ENCODE data around the gene NUP42. TPM values are rescaled to one million over a fixed set of nuclear protein-coding genes. Genes with fewer than 3 reads are reported as not detected.
"Not testable (repeated sequence)": the region's sequence is repeated elsewhere in the genome, so short reads cannot be mapped to it uniquely, and the experiment has no call there.

The NUP42 gene
- total and polyA plus RNA-seq, 2 donors (not counting 3 experiments of a cell fraction or from before 2014, with no cell fraction given) = 31.5 to 38.6 TPM

DNA sequence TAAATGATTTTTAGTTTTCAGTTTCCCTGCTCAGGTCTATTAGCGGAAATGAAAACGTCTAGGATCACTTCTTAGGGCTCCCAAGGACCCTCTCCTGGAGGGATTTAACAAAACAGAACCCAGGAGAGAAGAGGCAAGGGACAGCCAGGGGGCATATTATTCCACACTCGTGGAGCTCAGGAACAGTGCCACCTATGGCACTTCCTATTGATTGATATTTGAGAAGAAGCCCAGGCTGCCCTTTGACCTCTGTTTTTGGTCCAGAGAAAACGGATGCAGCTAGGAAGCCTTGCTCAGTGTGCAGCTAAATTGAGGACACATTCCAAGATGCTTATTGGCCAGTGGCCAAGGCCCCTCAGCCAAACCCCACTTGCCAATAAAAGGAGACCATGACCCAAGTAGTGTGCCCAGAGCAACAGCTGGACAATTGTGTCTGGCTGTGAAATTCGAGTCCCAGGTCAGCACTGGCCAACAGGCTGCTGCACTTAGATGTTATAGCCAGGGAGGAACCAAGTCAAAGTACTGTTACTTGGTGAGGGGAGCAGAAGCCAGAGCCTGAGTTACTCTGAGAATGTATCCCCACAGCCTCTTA is 40.7 kb downstream of the NUP42 start:
- dilution Hi-C loops (cut with MboI; ENCODE audit: extremely low pct_ligation_motif_present, low sequenced_read_pairs) = no loop called here
- intact Hi-C loops (cut with micrococcal nuclease) = no loop called here
- Histone ChIP-seq H3K36me3 (ENCODE audit: control insufficient read depth in 2 of 2, extremely low read depth in 1 of 2, insufficient read depth in 2 of 2, low read length in 2 of 2) (no peaks in the 10 kb centered on the region), H2AFZ (ENCODE audit: low read depth, low read length) (no peak overlapping the region), H3K9me3 (replicated peaks; ENCODE audit: control insufficient read depth, insufficient read depth, low read length) (no peaks in the 10 kb centered on the region), H4K20me1 (replicated peaks; ENCODE audit: control insufficient read depth, extremely low read depth, insufficient read depth, low read length) (no peaks in the 10 kb centered on the region), H3K27me3 (ENCODE audit: control insufficient read depth in 2 of 2, insufficient read depth in 2 of 2, low read length in 2 of 2) (peaks cover 0 to 5% of the 10 kb centered on the region in 2 experiments), H3K4me3 (replicated peaks in 1 of 3; ENCODE audit: insufficient read depth in 1 of 3, low read depth in 1 of 3, low read length in 3 of 3) (no peak overlapping the region), H3K79me2 (ENCODE audit: control insufficient read depth, insufficient read depth, low read length) (no peaks in the 10 kb centered on the region), H3K4me2 (ENCODE audit: insufficient read depth, low read length) (no peak overlapping the region), H3K9ac (replicated peaks; ENCODE audit: extremely low read depth, insufficient read depth, low read length) (no peak overlapping the region), H3K9me1 (replicated peaks; ENCODE audit: control insufficient read depth, extremely low read depth, insufficient read depth, low read length) (no peaks in the 10 kb centered on the region), H3K4me1 (ENCODE audit: control insufficient read depth, extremely low read depth, insufficient read depth, low read length) (no peaks in the 10 kb centered on the region), H3K27ac (ENCODE audit: insufficient read depth, low read depth, low read length) (no peak overlapping the region)
- POLR2A ChIA-PET = no interaction called here
- DNase-seq (ENCODE audit: low read depth, low spot score) = no peak
- no TSS peak for BruUV-seq (replicated peaks)
- TF ChIP-seq FOS (IDR thresholded peaks at IDR 0.05; ENCODE audit: borderline replicate concordance, insufficient read depth, low read length) (no peak), POLR2A (IDR thresholded peaks at IDR 0.05; ENCODE audit: low read depth, low read length) (no peak), JUN (IDR thresholded peaks at IDR 0.05; ENCODE audit: borderline replicate concordance, insufficient read depth, insufficient read length, low read depth) (no peak), EZH2 (IDR thresholded peaks at IDR 0.05; ENCODE audit: borderline replicate concordance, low read depth, low read length, severe bottlenecking) (no peak), CTCF (IDR thresholded peaks at IDR 0.05; ENCODE audit: extremely low read depth in 1 of 2, insufficient read depth in 1 of 2, low read depth in 1 of 2, low read length in 2 of 2) (no peak), MAX (IDR thresholded peaks at IDR 0.05; ENCODE audit: insufficient read depth, insufficient read length) (no peak), GATA2 (IDR thresholded peaks at IDR 0.05; ENCODE audit: insufficient read depth, insufficient read length, low read depth, low read length) (no peak), MYC (IDR thresholded peaks at IDR 0.05; ENCODE audit: low read depth, low read length) (no peak), POLR2AphosphoS5 (IDR thresholded peaks at IDR 0.05; ENCODE audit: insufficient read depth, low read depth, low read length) (no peak)
- no peak for FAIRE-seq
- CTCF ChIA-PET = interaction anchor here (0.9 to 2.1 kb wide), 2 partner anchors 8 to 29 kb away, joined by 3 to 6 read pairs; no protein-coding TSS in a partner anchor

- H3K4me2 ChIP-seq (ENCODE audit: insufficient read depth, low read length); H4K20me1 ChIP-seq (replicated peaks; ENCODE audit: control insufficient read depth, extremely low read depth, insufficient read depth, low read length); BruUV-seq (replicated peaks); dilution Hi-C loops (cut with MboI; ENCODE audit: extremely low pct_ligation_motif_present, low sequenced_read_pairs); H3K27me3 ChIP-seq (ENCODE audit: control insufficient read depth in 2 of 2, insufficient read depth in 2 of 2, low read length in 2 of 2); H3K79me2 ChIP-seq (ENCODE audit: control insufficient read depth, insufficient read depth, low read length); intact Hi-C loops (cut with micrococcal nuclease); FAIRE-seq; H3K36me3 ChIP-seq (ENCODE audit: control insufficient read depth in 2 of 2, extremely low read depth in 1 of 2, insufficient read depth in 2 of 2, low read length in 2 of 2); H3K9me3 ChIP-seq (replicated peaks; ENCODE audit: control insufficient read depth, insufficient read depth, low read length); H3K9me1 ChIP-seq (replicated peaks; ENCODE audit: control insufficient read depth, extremely low read depth, insufficient read depth, low read length); H2AFZ ChIP-seq (ENCODE audit: low read depth, low read length); DNase-seq (ENCODE audit: low read depth, low spot score); H3K9ac ChIP-seq (replicated peaks; ENCODE audit: extremely low read depth, insufficient read depth, low read length); H3K4me1 ChIP-seq (ENCODE audit: control insufficient read depth, extremely low read depth, insufficient read depth, low read length); H3K27ac ChIP-seq (ENCODE audit: insufficient read depth, low read depth, low read length); H3K4me3 ChIP-seq (replicated peaks in 1 of 3; ENCODE audit: insufficient read depth in 1 of 3, low read depth in 1 of 3, low read length in 3 of 3); POLR2A ChIA-PET: not testable (repeated sequence)
- CTCF ChIA-PET = interaction anchor here (2.1 kb wide), 1 partner anchor 10 kb away, joined by 6 read pairs; no protein-coding TSS in a partner anchor
Observed at GRCh38 chr7:23224364-23224763, 42.5 kb downstream of the NUP42 start.

All from endothelial cell of umbilical vein (primary cell).